Mesendoderm (in vitro differentiated cells): ENCODE data around the gene NIPAL1.

ENCODE experiments used
- DNase-seq: peaks from one replicate; pipeline ENCODE4 v3.0.0; 2013
- H2AK5ac ChIP-seq: 2 replicates; pipeline ENCODE4 v1.6.1; 2013; ENCODE audit warnings: low read length, inconsistent platforms
- H2BK120ac ChIP-seq: 2 replicates; pipeline ENCODE4 v1.6.1; 2013; ENCODE audit warnings: low read depth, mild to moderate bottlenecking, low read length, moderate library complexity, mixed read lengths
- H2BK15ac ChIP-seq: replicated peaks from 2 replicates; pipeline ENCODE4 v1.6.1; 2013; ENCODE audit warnings: low read depth, mild to moderate bottlenecking, moderate library complexity
- H2BK5ac ChIP-seq: 2 replicates; pipeline ENCODE4 v1.6.1; 2013; ENCODE audit warnings: low read length, inconsistent platforms
- H3K18ac ChIP-seq: 2 replicates; pipeline ENCODE4 v1.6.1; 2013; ENCODE audit warnings: mild to moderate bottlenecking, low read length, mixed read lengths
- H3K23ac ChIP-seq: one replicate; pipeline ENCODE4 v1.6.1; 2013; ENCODE audit warnings: low read length
- H3K27ac ChIP-seq: 2 replicates; pipeline ENCODE4 v1.5.1; 2013; ENCODE audit warnings: low read depth, mild to moderate bottlenecking, inconsistent platforms, low read length, moderate library complexity
- H3K27me3 ChIP-seq: 2 replicates; pipeline ENCODE4 v1.6.1; 2013; ENCODE audit warnings: low read length, control low read depth, mild to moderate bottlenecking, inconsistent platforms; ENCODE audit not compliant: insufficient read depth, poor library complexity
- H3K36me3 ChIP-seq: 2 replicates; pipeline ENCODE4 v1.6.1; 2013; ENCODE audit warnings: low read length, inconsistent platforms; ENCODE audit not compliant: control insufficient read depth, insufficient read depth
- H3K4ac ChIP-seq: one replicate; pipeline ENCODE4 v1.6.1; 2013; ENCODE audit warnings: low read depth, mild to moderate bottlenecking, low read length, moderate library complexity
- H3K4me1 ChIP-seq: 2 replicates; pipeline ENCODE4 v1.6.1; 2013; ENCODE audit warnings: low read depth, low read length, inconsistent platforms; ENCODE audit not compliant: control insufficient read depth
- H3K4me2 ChIP-seq: 2 replicates; pipeline ENCODE4 v1.6.1; 2013; ENCODE audit warnings: low read length
- H3K4me3 ChIP-seq: 2 replicates; pipeline ENCODE4 v1.5.1; 2013; ENCODE audit warnings: mild to moderate bottlenecking, low read length
- H3K56ac ChIP-seq: one replicate; pipeline ENCODE4 v1.6.1; 2013; ENCODE audit warnings: low read length
- H3K79me1 ChIP-seq: 2 replicates; pipeline ENCODE4 v1.6.1; 2013; ENCODE audit warnings: low read length, inconsistent platforms
- H3K79me2 ChIP-seq: 2 replicates; pipeline ENCODE4 v1.6.1; 2013; ENCODE audit warnings: mild to moderate bottlenecking, low read length; ENCODE audit not compliant: control insufficient read depth, insufficient read depth
- H3K9ac ChIP-seq: 2 replicates; pipeline ENCODE4 v1.6.1; 2013; ENCODE audit warnings: low read length, inconsistent platforms
- H4K5ac ChIP-seq: one replicate; pipeline ENCODE4 v1.6.1; 2013; ENCODE audit warnings: low read length
- H4K8ac ChIP-seq: one replicate; pipeline ENCODE4 v1.6.1; 2013; ENCODE audit warnings: low read depth, mild to moderate bottlenecking, control low read depth, low read length, moderate library complexity
- WGBS: extraction: QIAGEN DNeasy Blood & Tissue Kit; methylation state at CpG from one replicate; pipeline ENCODE4 v1.1.7; 2013; ENCODE audit warnings: low lambda C conversion rate, missing lambda C conversion rate; ENCODE audit not compliant: insufficient coverage; ENCODE audit errors: extremely low coverage; 5-methylcytosine and 5-hydroxymethylcytosine counted together

NIPAL1 gene

GRCh38 chr4:48042979-48043461 is 26.4 kb downstream of the NIPAL1 start:
- no peak overlapping the region for H3K9ac ChIP-seq
- H3K4ac ChIP-seq = no peak overlapping the region
- no peak overlapping the region for H2BK120ac ChIP-seq
- no CpG with 5 or more reads among the region's 3 CpGs for WGBS
- DNase-seq = peak; percentile 11
- no peak overlapping the region for H3K56ac ChIP-seq
- H2AK5ac ChIP-seq = no peak overlapping the region
- H3K36me3 ChIP-seq = no peaks in the 10 kb centered on the region
- H3K4me2 ChIP-seq = no peak overlapping the region
- no peaks in the 10 kb centered on the region for H3K79me1 ChIP-seq
- no peak overlapping the region for H3K23ac ChIP-seq
- no peak overlapping the region for H2BK5ac ChIP-seq
- H2BK15ac ChIP-seq = no peak overlapping the region
- no peaks in the 10 kb centered on the region for H3K27me3 ChIP-seq
- H3K79me2 ChIP-seq = no peaks in the 10 kb centered on the region
- no peaks in the 10 kb centered on the region for H3K4me1 ChIP-seq
- H3K18ac ChIP-seq = no peak overlapping the region
- H4K8ac ChIP-seq = no peak overlapping the region
- H4K5ac ChIP-seq = no peak overlapping the region
- no peak overlapping the region for H3K27ac ChIP-seq
- H3K4me3 ChIP-seq = no peak overlapping the region

DNA sequence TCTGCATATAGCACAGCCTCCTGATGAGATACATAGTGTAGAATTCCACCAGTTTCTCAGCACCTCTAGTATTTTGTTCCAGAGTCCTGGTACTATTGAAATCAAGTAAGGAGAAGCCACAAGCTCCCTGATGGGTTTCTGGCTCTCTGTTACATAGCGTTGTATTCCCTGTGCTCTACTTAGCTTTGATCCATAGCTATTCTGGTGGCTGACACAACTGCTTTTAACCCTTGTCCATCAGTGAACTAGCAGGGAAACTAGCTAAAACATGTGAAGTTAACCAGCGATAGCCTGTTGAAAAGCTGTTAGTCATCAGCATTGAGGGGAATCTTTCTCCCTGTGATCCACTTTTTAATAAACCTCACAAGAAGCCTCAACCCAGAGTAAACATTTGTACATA is 26.9 kb downstream of the NIPAL1 start:
- no peak overlapping the region for H2BK120ac ChIP-seq
- H3K27me3 ChIP-seq = no peaks in the 10 kb centered on the region
- no peaks in the 10 kb centered on the region for H3K36me3 ChIP-seq
- no peak overlapping the region for H2BK5ac ChIP-seq
- no peak overlapping the region for H3K18ac ChIP-seq
- WGBS = no CpG with 5 or more reads among the region's 2 CpGs
- no peak overlapping the region for H3K4ac ChIP-seq
- H3K79me2 ChIP-seq = no peaks in the 10 kb centered on the region
- no peak for DNase-seq
- H3K79me1 ChIP-seq = no peaks in the 10 kb centered on the region
- no peak overlapping the region for H3K23ac ChIP-seq
- no peaks in the 10 kb centered on the region for H3K4me1 ChIP-seq
- H3K9ac ChIP-seq = no peak overlapping the region
- no peak overlapping the region for H3K56ac ChIP-seq
- H3K4me2 ChIP-seq = no peak overlapping the region
- no peak overlapping the region for H4K8ac ChIP-seq
- no peak overlapping the region for H3K4me3 ChIP-seq
- no peak overlapping the region for H4K5ac ChIP-seq
- no peak overlapping the region for H2AK5ac ChIP-seq
- no peak overlapping the region for H2BK15ac ChIP-seq
- H3K27ac ChIP-seq = no peak overlapping the region

GRCh38 chr4:48044298-48044697 is 27.7 kb downstream of the NIPAL1 start:
- H2AK5ac ChIP-seq = no peak overlapping the region
- H3K4me3 ChIP-seq = no peak overlapping the region
- H3K4ac ChIP-seq = no peak overlapping the region
- H3K36me3 ChIP-seq = no peaks in the 10 kb centered on the region
- no peaks in the 10 kb centered on the region for H3K79me1 ChIP-seq
- H3K4me1 ChIP-seq = no peaks in the 10 kb centered on the region
- no peak overlapping the region for H3K18ac ChIP-seq
- no peak overlapping the region for H2BK5ac ChIP-seq
- no CpG with 5 or more reads among the region's 2 CpGs for WGBS
- H3K9ac ChIP-seq = no peak overlapping the region
- H3K27ac ChIP-seq = no peak overlapping the region
- DNase-seq = no peak
- H3K4me2 ChIP-seq = no peak overlapping the region
- H3K23ac ChIP-seq = no peak overlapping the region
- H3K56ac ChIP-seq = no peak overlapping the region
- no peak overlapping the region for H2BK120ac ChIP-seq
- H2BK15ac ChIP-seq = no peak overlapping the region
- no peak overlapping the region for H4K5ac ChIP-seq
- H4K8ac ChIP-seq = no peak overlapping the region
- no peaks in the 10 kb centered on the region for H3K79me2 ChIP-seq
- no peaks in the 10 kb centered on the region for H3K27me3 ChIP-seq

- Histone ChIP-seq H2BK5ac (no peak overlapping the region), H3K4me2 (no peak overlapping the region), H3K4ac (no peak overlapping the region), H3K4me3 (no peak overlapping the region), H3K23ac (no peak overlapping the region), H3K56ac (no peak overlapping the region), H3K27ac (no peak overlapping the region), H3K9ac (no peak overlapping the region), H3K79me2 (no peaks in the 10 kb centered on the region), H3K18ac (no peak overlapping the region), H4K5ac (no peak overlapping the region), H3K36me3 (no peaks in the 10 kb centered on the region), H3K27me3 (no peaks in the 10 kb centered on the region), H2BK120ac (no peak overlapping the region), H3K79me1 (no peaks in the 10 kb centered on the region), H3K4me1 (no peaks in the 10 kb centered on the region), H2BK15ac (no peak overlapping the region), H2AK5ac (no peak overlapping the region), H4K8ac (no peak overlapping the region)
- no CpG with 5 or more reads among the region's 3 CpGs for WGBS
- no peak for DNase-seq
Observed at GRCh38 chr4:48046059-48046458, 29.5 kb downstream of the NIPAL1 start.

DNA sequence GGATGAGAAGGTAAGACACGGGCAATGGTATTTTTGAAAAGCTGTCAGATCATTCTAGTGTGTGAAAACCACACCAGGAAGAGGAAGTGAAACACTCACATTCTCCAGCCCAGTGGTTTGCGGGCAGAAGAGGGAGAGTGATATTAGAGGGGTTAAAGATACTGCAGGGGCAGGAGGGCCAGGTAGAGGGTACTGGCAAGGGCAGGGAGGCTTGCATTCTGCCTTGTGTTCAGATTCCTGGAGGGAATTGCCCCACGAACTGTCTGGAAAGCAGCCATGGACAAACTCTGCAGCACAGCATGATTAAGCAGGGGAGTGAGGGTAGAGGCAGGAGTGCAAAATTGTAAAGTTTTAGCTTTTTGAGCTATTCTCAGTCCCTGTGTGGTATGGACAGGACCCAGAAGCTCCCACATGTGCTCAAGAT is 30.9 kb downstream of the NIPAL1 start:
- H4K5ac ChIP-seq = no peak overlapping the region
- no peaks in the 10 kb centered on the region for H3K79me1 ChIP-seq
- no peak overlapping the region for H3K4ac ChIP-seq
- no peak overlapping the region for H3K4me3 ChIP-seq
- H3K36me3 ChIP-seq = no peaks in the 10 kb centered on the region
- WGBS = no CpG with 5 or more reads among the region's 3 CpGs
- no peaks in the 10 kb centered on the region for H3K79me2 ChIP-seq
- DNase-seq = no peak
- H3K56ac ChIP-seq = no peak overlapping the region
- H2BK15ac ChIP-seq = no peak overlapping the region
- no peak overlapping the region for H3K9ac ChIP-seq
- H3K23ac ChIP-seq = no peak overlapping the region
- H2BK120ac ChIP-seq = no peak overlapping the region
- no peaks in the 10 kb centered on the region for H3K4me1 ChIP-seq
- H3K4me2 ChIP-seq = no peak overlapping the region
- no peak overlapping the region for H2BK5ac ChIP-seq
- H4K8ac ChIP-seq = no peak overlapping the region
- no peak overlapping the region for H2AK5ac ChIP-seq
- H3K18ac ChIP-seq = no peak overlapping the region
- H3K27ac ChIP-seq = no peak overlapping the region
- no peaks in the 10 kb centered on the region for H3K27me3 ChIP-seq

GRCh38 chr4:48047896-48048295 is 31.3 kb downstream of the NIPAL1 start:
- WGBS = no CpG with 5 or more reads among the region's 1 CpG
- Histone ChIP-seq H3K4me1 (no peaks in the 10 kb centered on the region), H3K27me3 (no peaks in the 10 kb centered on the region), H3K4ac (no peak overlapping the region), H2AK5ac (no peak overlapping the region), H3K9ac (no peak overlapping the region), H3K27ac (no peak overlapping the region), H3K18ac (no peak overlapping the region), H3K4me2 (no peak overlapping the region), H2BK120ac (no peak overlapping the region), H2BK5ac (no peak overlapping the region), H3K23ac (no peak overlapping the region), H2BK15ac (no peak overlapping the region), H3K56ac (no peak overlapping the region), H4K5ac (no peak overlapping the region), H3K79me1 (no peaks in the 10 kb centered on the region), H3K79me2 (no peaks in the 10 kb centered on the region), H3K4me3 (no peak overlapping the region), H4K8ac (no peak overlapping the region), H3K36me3 (no peaks in the 10 kb centered on the region)
- peak; percentile 60 for DNase-seq
